CD4-positive, alpha-beta memory T cell (primary cell): Measurements from ENCODE around the gene OXSR1. TPM values are rescaled to one million over a fixed set of nuclear protein-coding genes. Genes with fewer than 3 reads are reported as not detected.

ENCODE experiments used
- CTCF ChIA-PET: fragments of 350-600 bp; sonication (Branson Sonifier 250); formaldehyde crosslinking; loops from one replicate; lab custom pipeline; 2021; ENCODE audit warnings: inconsistent platforms; ENCODE audit not compliant: partially characterized antibody; lab: Charles Lee
- POLR2A ChIA-PET: fragments of 350-600 bp; sonication (Branson Sonifier 250); formaldehyde crosslinking; loops from one replicate; lab custom pipeline; 2021; ENCODE audit not compliant: partially characterized antibody; lab: Charles Lee
- DNase-seq, 5 donors: peaks; one replicate each; pipeline versions ENCODE4 v3.0.0 to v3.0.0-alpha.2; 2020 to 2022; ENCODE audit warnings: mixed read lengths in 1 of 5
- H3K27ac ChIP-seq: one replicate; pipeline ENCODE4 v1.7.0; 2013; ENCODE audit warnings: low read depth, low read length
- H3K27me3 ChIP-seq: 2 replicates; pipeline ENCODE4 v1.7.0; 2013; ENCODE audit warnings: mild to moderate bottlenecking, low read length, moderate library complexity; ENCODE audit not compliant: insufficient read depth
- H3K36me3 ChIP-seq: 2 replicates; pipeline ENCODE4 v1.7.0; 2013; ENCODE audit warnings: mild to moderate bottlenecking, low read length, moderate library complexity; ENCODE audit not compliant: insufficient read depth
- H3K4me1 ChIP-seq: 2 replicates; pipeline ENCODE4 v1.7.0; 2013; ENCODE audit warnings: mild to moderate bottlenecking, low read length, moderate library complexity; ENCODE audit not compliant: insufficient read depth
- H3K4me3 ChIP-seq, 2 donors: one replicate each; pipeline ENCODE4 v1.7.0; 2013; ENCODE audit warnings: low read length in 2 of 2, mild to moderate bottlenecking in 1 of 2
- H3K9me3 ChIP-seq, 2 donors: one replicate each; pipeline ENCODE4 v1.7.0; 2013; ENCODE audit warnings: low read length in 2 of 2, control low read depth in 1 of 2; ENCODE audit not compliant: control insufficient read depth in 1 of 2
- H3K27ac Mint-ChIP-seq, 7 donors: one replicate each; pipeline ENCODE4 v1.8.0; 2020 to 2021; ENCODE audit warnings: mixed read lengths in 7 of 7, mild to moderate bottlenecking in 6 of 7, inconsistent platforms in 3 of 7, moderate library complexity in 3 of 7
- H3K27me3 Mint-ChIP-seq, 2 donors: one replicate each; pipeline ENCODE4 v1.8.0; 2020 to 2021; ENCODE audit warnings: mixed read lengths in 2 of 2
- H3K36me3 Mint-ChIP-seq, 2 donors: one replicate each; pipeline ENCODE4 v1.8.0; 2020 to 2021; ENCODE audit warnings: mixed read lengths in 2 of 2, inconsistent platforms in 1 of 2, mild to moderate bottlenecking in 1 of 2
- H3K4me1 Mint-ChIP-seq, 4 donors: one replicate each; pipeline ENCODE4 v1.8.0; 2020 to 2021; ENCODE audit warnings: mixed read lengths in 4 of 4, mild to moderate bottlenecking in 1 of 4
- H3K4me3 Mint-ChIP-seq, 8 donors: one replicate each; pipeline ENCODE4 v1.8.0; 2020 to 2021; ENCODE audit warnings: mixed read lengths in 8 of 8, mild to moderate bottlenecking in 7 of 8, moderate library complexity in 6 of 8, inconsistent platforms in 3 of 8
- H3K9me3 Mint-ChIP-seq, 8 donors: one replicate each; pipeline ENCODE4 v1.8.0; 2020 to 2021; ENCODE audit warnings: mixed read lengths in 8 of 8, mild to moderate bottlenecking in 5 of 8, inconsistent platforms in 3 of 8, moderate library complexity in 1 of 8
- intact Hi-C: fragments of 100-400 bp; cut with micrococcal nuclease; formaldehyde crosslinking; loops from one replicate; pipeline ENCODE4 v1.15.1; 2023
- polyA plus RNA-seq, 2 donors: library from polyadenylated mRNA; unstranded; fragments of 300-500 nt; fragmentation: Illumina TruSeq; gene quantifications; one replicate each; pipeline ENCODE4 v1.2.3, GENCODE V29; 2021
- total RNA-seq, 2 experiments: library from RNA; stranded (reverse); gene quantifications; one replicate each; pipeline ENCODE4 v1.2.3, GENCODE V29; 2021

OXSR1 gene
- total and polyA plus RNA-seq, 4 experiments from 2014 or later, result 13.3 to 43.9 (median 28.8) TPM

DNA sequence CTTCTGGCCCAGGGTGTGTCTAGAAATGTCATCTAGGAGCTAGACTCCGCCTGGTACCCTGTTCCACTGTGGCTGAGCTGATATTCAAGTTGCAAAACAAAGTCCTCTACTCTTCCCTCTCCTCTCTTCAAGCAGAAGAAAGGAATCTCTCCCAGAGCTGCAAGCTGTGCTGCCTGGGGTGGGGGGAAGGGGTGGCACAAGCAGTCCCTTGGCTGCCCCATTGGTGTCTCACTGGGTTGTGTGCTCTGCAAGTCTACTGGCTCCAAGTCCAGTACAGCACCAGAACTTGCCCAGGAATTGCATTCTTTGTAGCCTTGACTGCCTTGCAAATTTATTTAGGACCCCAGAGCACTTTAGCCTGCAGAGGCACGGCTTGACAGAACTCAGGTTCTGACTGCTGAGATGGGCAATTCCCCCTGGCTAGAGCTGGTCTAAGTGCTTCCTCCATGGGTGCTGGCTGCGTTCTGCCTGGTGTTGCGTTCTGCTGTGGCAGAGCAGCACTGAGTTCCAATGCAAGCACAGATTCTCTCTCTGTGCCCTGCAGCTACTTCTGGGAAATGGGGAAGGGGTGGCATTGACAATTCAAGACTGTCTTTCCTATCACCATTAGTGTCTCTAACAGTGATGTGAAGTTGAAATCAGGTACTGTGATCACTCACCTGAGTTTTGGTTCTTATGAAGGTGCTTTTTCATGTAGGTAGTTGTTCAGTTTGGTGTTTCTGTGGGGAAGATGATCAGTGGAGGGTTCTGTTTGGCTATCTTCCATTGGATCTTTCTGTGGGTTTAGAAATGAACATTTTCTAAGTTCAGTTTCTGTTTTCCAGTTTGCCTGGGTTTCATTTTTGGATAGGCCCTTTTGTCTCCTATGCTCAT is 39.5 kb downstream of the OXSR1 start:
- Histone ChIP-seq H3K27ac (no peak overlapping the region), H3K36me3 (peaks cover 2% of the 10 kb centered on the region), H3K4me3 (no peak overlapping the region), H3K4me1 (peaks cover 32% of the 10 kb centered on the region), H3K27me3 (no peaks in the 10 kb centered on the region), H3K9me3 (no peaks in the 10 kb centered on the region)
- intact Hi-C loops, result no loop called here
- CTCF ChIA-PET, result interaction anchor here (1.1 kb wide), 1 partner anchor 141 kb away, joined by 3 read pairs; the partner anchor contains the start of gene XYLB
- H3K4me1 Mint-ChIP-seq, result peaks cover 36 to 73% (median 59%) of the 10 kb centered on the region in 4 donors
- peak overlapping the region in 2 of 8 donors; percentile 20 to 21 for H3K4me3 Mint-ChIP-seq
- H3K27ac Mint-ChIP-seq, result peak overlapping the region; percentile 8 to 74 (median 48)
- no peaks in the 10 kb centered on the region for H3K9me3 Mint-ChIP-seq
- POLR2A ChIA-PET, result no interaction called here
- DNase-seq, result no peak
- no peaks in the 10 kb centered on the region for H3K27me3 Mint-ChIP-seq
- H3K36me3 Mint-ChIP-seq, result peaks cover 36 to 37% of the 10 kb centered on the region in 2 donors

DNA sequence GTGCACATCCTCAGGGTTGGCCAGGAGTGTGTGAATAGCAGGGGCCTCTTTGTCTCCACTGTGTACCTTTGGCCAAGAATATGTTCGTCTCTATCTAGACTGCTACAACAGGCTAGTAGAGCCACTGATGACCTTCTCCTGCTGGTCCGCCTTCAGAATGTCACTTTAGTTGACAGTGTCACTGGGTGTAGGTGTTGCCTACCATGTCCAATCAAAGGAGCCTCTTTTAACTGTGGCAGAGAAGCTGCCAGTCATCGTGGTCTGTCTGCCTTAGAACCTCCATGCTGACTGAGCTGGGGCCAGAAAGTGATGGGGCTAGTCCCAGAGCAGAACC is 40.1 kb downstream of the OXSR1 start:
- H3K4me3 Mint-ChIP-seq, result peak overlapping the region in 2 of 8 donors; percentile 20 to 21
- ChIA-PET POLR2A (interaction anchor here (0.9 to 1.2 kb wide), 2 partner anchors 28 to 68 kb away, joined by 3 read pairs; no protein-coding TSS in a partner anchor), CTCF (interaction anchor here (1.1 kb wide), 1 partner anchor 140 kb away, joined by 3 read pairs; the partner anchor contains the start of gene XYLB)
- H3K27ac Mint-ChIP-seq, result peak overlapping the region in 6 of 7 donors; percentile 11 to 68 (median 48)
- Histone ChIP-seq H3K27me3 (no peaks in the 10 kb centered on the region), H3K9me3 (no peaks in the 10 kb centered on the region), H3K27ac (no peak overlapping the region), H3K4me3 (no peak overlapping the region), H3K36me3 (no peaks in the 10 kb centered on the region), H3K4me1 (peaks cover 38% of the 10 kb centered on the region)
- H3K4me1 Mint-ChIP-seq, result peaks cover 41 to 75% (median 62%) of the 10 kb centered on the region in 4 donors
- no peaks in the 10 kb centered on the region for H3K27me3 Mint-ChIP-seq
- no peaks in the 10 kb centered on the region for H3K9me3 Mint-ChIP-seq
- intact Hi-C loops, result no loop called here
- peaks cover 33 to 37% of the 10 kb centered on the region in 2 donors for H3K36me3 Mint-ChIP-seq
- DNase-seq, result no peak

DNA sequence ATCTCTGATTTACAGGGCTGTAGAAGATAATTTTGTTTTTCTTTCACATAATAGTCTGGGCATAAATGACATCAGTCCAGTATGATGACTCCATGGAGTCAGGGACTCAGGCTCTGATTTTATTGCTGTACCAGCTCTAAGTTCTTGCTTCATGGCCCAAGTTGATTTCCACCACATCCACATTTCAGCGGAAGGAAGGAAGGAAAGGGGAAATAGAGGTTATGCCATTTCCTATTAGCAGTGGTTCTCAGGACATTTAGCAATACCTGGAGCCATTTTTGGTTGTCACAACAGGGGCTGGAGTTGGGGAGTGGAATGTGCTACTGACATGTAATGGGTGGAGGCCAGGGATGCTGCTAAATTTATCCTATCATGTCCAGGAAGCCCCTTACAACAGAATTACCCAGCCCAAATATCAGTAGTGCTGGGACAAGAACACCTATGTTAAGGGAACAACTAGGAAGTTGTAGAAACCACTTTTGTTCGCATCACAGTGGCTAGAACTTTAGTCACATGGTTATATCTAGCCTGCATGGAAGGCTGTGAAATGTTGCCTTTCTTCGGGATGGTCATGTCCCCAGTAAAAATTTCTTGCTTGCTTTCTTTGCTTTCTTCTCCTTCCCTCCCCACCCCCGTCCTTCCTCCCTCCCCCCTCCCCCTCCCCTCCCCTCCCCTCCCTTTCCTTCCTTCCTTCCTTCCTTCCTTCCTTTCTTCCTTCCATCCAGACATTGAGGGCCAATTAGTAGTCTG is 42.1 kb downstream of the OXSR1 start:
- Histone ChIP-seq H3K36me3 (no peaks in the 10 kb centered on the region), H3K4me3 (no peak overlapping the region), H3K9me3 (no peaks in the 10 kb centered on the region), H3K27ac (no peak overlapping the region), H3K4me1 (peaks cover 51% of the 10 kb centered on the region), H3K27me3 (no peaks in the 10 kb centered on the region)
- ChIA-PET CTCF (interaction anchor here (0.8 kb wide), 1 partner anchor 90 kb away, joined by 3 read pairs; no protein-coding TSS in a partner anchor), POLR2A (no interaction called here)
- peak overlapping the region in 2 of 7 donors; percentile 8 to 33 for H3K27ac Mint-ChIP-seq
- peaks cover 27 to 31% of the 10 kb centered on the region in 2 donors for H3K36me3 Mint-ChIP-seq
- peak overlapping the region in 2 of 8 donors; percentile 1 to 17 for H3K4me3 Mint-ChIP-seq
- H3K27me3 Mint-ChIP-seq, result no peaks in the 10 kb centered on the region
- intact Hi-C loops, result no loop called here
- no peaks in the 10 kb centered on the region for H3K9me3 Mint-ChIP-seq
- H3K4me1 Mint-ChIP-seq, result peaks cover 40 to 82% (median 67%) of the 10 kb centered on the region in 4 donors
- DNase-seq, result no peak

- ChIA-PET POLR2A (interaction anchor here (1.6 kb wide), 1 partner anchor 45 kb away, joined by 6 read pairs; the partner anchor contains the start of gene OXSR1), CTCF (interaction anchor here (1.1 to 2.4 kb wide), 3 partner anchors 9 to 236 kb away, joined by 3 to 8 read pairs (median 4); no protein-coding TSS in a partner anchor)
- peaks cover 34% of the 10 kb centered on the region for H3K4me1 ChIP-seq
- H3K27me3 ChIP-seq, result no peaks in the 10 kb centered on the region
- peaks cover 19 to 21% of the 10 kb centered on the region in 2 donors for H3K36me3 Mint-ChIP-seq
- H3K27me3 Mint-ChIP-seq, result no peaks in the 10 kb centered on the region
- peaks cover 38 to 70% (median 55%) of the 10 kb centered on the region in 4 donors for H3K4me1 Mint-ChIP-seq
- no peaks in the 10 kb centered on the region for H3K9me3 Mint-ChIP-seq
- no peaks in the 10 kb centered on the region for H3K36me3 ChIP-seq
- H3K27ac Mint-ChIP-seq, result peak overlapping the region in 6 of 7 donors; percentile 23 to 79 (median 34)
- DNase-seq, result peak in 1 of 5 donors; percentile 19
- no peak overlapping the region for H3K4me3 ChIP-seq
- H3K27ac ChIP-seq, result no peak overlapping the region
- no peaks in the 10 kb centered on the region for H3K9me3 ChIP-seq
- H3K4me3 Mint-ChIP-seq, result peak overlapping the region in 4 of 8 donors; percentile 3 to 41 (median 15)
- intact Hi-C loops, result loop anchor here (5.0 kb wide), 2 partner anchors 38 to 73 kb away; partner anchors contain the start of genes ACAA1 and MYD88
These were observed 44.9 kb downstream of the OXSR1 start for GRCh38 chr3:38210141-38210757.

- no peak for DNase-seq
- Histone ChIP-seq H3K4me3 (no peak overlapping the region), H3K36me3 (peaks cover 10% of the 10 kb centered on the region), H3K4me1 (peaks cover 25% of the 10 kb centered on the region), H3K9me3 (no peaks in the 10 kb centered on the region), H3K27ac (no peak overlapping the region), H3K27me3 (no peaks in the 10 kb centered on the region)
- intact Hi-C loops, result loop anchor here (5.0 kb wide), 2 partner anchors 40 to 75 kb away; partner anchors contain the start of genes ACAA1 and MYD88
- Mint-ChIP-seq H3K27me3 (no peaks in the 10 kb centered on the region), H3K4me3 (no peak overlapping the region), H3K4me1 (peaks cover 33 to 59% (median 44%) of the 10 kb centered on the region in 4 donors), H3K9me3 (no peaks in the 10 kb centered on the region), H3K27ac (peak overlapping the region in 1 of 7 donors; percentile 8), H3K36me3 (peaks cover 28 to 29% of the 10 kb centered on the region in 2 donors)
- POLR2A ChIA-PET, result no interaction called here
- CTCF ChIA-PET, result interaction anchor here (1.2 to 2.4 kb wide), 2 partner anchors 11 to 95 kb away, joined by 3 to 8 read pairs; no protein-coding TSS in a partner anchor
These were observed 46.8 kb downstream of the OXSR1 start for GRCh38 chr3:38212141-38212540.

- intact Hi-C loops, result loop anchor here (5.0 kb wide), 2 partner anchors 42 to 77 kb away; partner anchors contain the start of genes ACAA1 and MYD88
- Mint-ChIP-seq H3K4me1 (peaks cover 28 to 42% (median 35%) of the 10 kb centered on the region in 4 donors), H3K27me3 (no peaks in the 10 kb centered on the region), H3K27ac (no peak overlapping the region), H3K36me3 (peaks cover 32 to 34% of the 10 kb centered on the region in 2 donors), H3K9me3 (no peaks in the 10 kb centered on the region), H3K4me3 (no peak overlapping the region)
- Histone ChIP-seq H3K27ac (no peak overlapping the region), H3K4me1 (peaks cover 20% of the 10 kb centered on the region), H3K9me3 (no peaks in the 10 kb centered on the region), H3K27me3 (no peaks in the 10 kb centered on the region), H3K4me3 (no peak overlapping the region), H3K36me3 (peaks cover 11% of the 10 kb centered on the region)
- no peak for DNase-seq
- ChIA-PET CTCF (no interaction called here), POLR2A (no interaction called here)
These were observed 49.2 kb downstream of the OXSR1 start for GRCh38 chr3:38214560-38214959.
